DND-41 (cell line): ENCODE measurements around the gene CCDC6.

ENCODE experiments used
- ATAC-seq: fragments of 200-7000 bp; cut with Tn5 transposase; 3 replicates; pipeline ENCODE4 v1.9.1; 2021; ENCODE audit warnings: low read depth; ENCODE audit not compliant: insufficient read depth
- DNase-seq: peaks from one replicate; pipeline ENCODE4 v3.0.0-alpha.2; 2020
- H2AFZ ChIP-seq: 2 replicates; pipeline ENCODE4 v1.6.0; 2012; ENCODE audit warnings: low read depth, low read length
- H3K27ac ChIP-seq: 2 replicates; pipeline ENCODE4 v1.5.1; 2012; ENCODE audit warnings: low read length, inconsistent platforms
- H3K27me3 ChIP-seq: fragments of 200-600 bp; sonication (generic); 2 replicates; pipeline ENCODE4 v1.6.0; 2012; ENCODE audit warnings: low read length, mild to moderate bottlenecking, inconsistent platforms; ENCODE audit not compliant: insufficient read depth, poor library complexity
- H3K36me3 ChIP-seq: 2 replicates; pipeline ENCODE4 v1.5.1; 2012; ENCODE audit warnings: low read length, inconsistent platforms; ENCODE audit not compliant: insufficient read depth
- H3K4me1 ChIP-seq: 2 replicates; pipeline ENCODE4 v1.5.1; 2012; ENCODE audit warnings: mild to moderate bottlenecking, low read length; ENCODE audit not compliant: insufficient read depth
- H3K4me2 ChIP-seq: 2 replicates; pipeline ENCODE4 v1.6.0; 2012; ENCODE audit warnings: mild to moderate bottlenecking, moderate library complexity, low read length, inconsistent platforms; ENCODE audit not compliant: insufficient read depth
- H3K4me3 ChIP-seq, 2 experiments: fragments of 200-600 bp in 1 of 2; shearing (Covaris generic) in 1 of 2; 2 replicates each; pipeline ENCODE4 v1.5.1; 2012 to 2016; ENCODE audit warnings: inconsistent platforms in 2 of 2, low read length in 2 of 2, mild to moderate bottlenecking in 2 of 2, low read depth in 1 of 2, moderate library complexity in 1 of 2
- H3K79me2 ChIP-seq: 2 replicates; pipeline ENCODE4 v1.6.0; 2012; ENCODE audit warnings: low read length, inconsistent platforms; ENCODE audit not compliant: insufficient read depth
- H3K9ac ChIP-seq: 2 replicates; pipeline ENCODE4 v1.6.0; 2012; ENCODE audit warnings: low read depth, mild to moderate bottlenecking, inconsistent platforms, low read length, moderate library complexity
- H3K9me3 ChIP-seq: 2 replicates; pipeline ENCODE4 v1.5.1; 2012; ENCODE audit warnings: low read length, moderate library complexity, mild to moderate bottlenecking, inconsistent platforms; ENCODE audit not compliant: insufficient read depth, severe bottlenecking
- H4K20me1 ChIP-seq: 2 replicates; pipeline ENCODE4 v1.6.0; 2012; ENCODE audit warnings: low read length; ENCODE audit not compliant: insufficient read depth
- EZH2 ChIP-seq: IDR thresholded peaks from 3 replicates; pipeline ENCODE4 v1.6.1; 2012; ENCODE audit warnings: borderline replicate concordance, low read depth, mild to moderate bottlenecking, moderate library complexity, low read length, inconsistent platforms; ENCODE audit not compliant: severe bottlenecking
- TF ChIP-seq, protein P1 (sequence below): IDR thresholded peaks from 2 replicates; pipeline ENCODE4 v1.5.1; 2012; ENCODE audit warnings: borderline replicate concordance, low read length, moderate library complexity, mild to moderate bottlenecking; ENCODE audit not compliant: poor library complexity, severe bottlenecking; ENCODE audit errors: extremely low read depth

The CCDC6 gene

DNA sequence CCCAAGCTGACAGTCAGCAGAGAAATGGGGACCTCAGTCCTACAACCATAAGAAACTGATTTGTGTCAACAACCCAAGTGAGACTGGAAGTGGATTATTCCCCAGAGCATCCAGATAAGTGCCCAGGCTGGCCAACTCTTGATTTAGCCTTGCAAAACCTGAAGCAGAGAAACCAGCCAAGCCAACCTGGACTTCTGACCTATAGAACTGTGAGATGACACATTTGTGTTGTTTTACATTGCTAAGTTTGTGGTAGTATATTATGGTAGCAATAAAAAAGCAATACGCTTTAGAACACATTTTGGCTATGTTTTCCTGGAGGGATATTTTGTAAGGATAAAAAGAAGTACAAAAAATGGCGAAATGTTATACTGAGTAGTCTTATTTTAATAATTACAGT lies 19.7 kb upstream of the CCDC6 start:
- Histone ChIP-seq H3K4me2 (no peak overlapping the region), H3K4me3 (no peak overlapping the region), H3K27ac (no peak overlapping the region), H3K9ac (no peak overlapping the region), H3K36me3 (no peaks in the 10 kb centered on the region), H3K4me1 (no peaks in the 10 kb centered on the region), H3K9me3 (no peaks in the 10 kb centered on the region), H3K27me3 (no peaks in the 10 kb centered on the region), H2AFZ (no peak overlapping the region), H4K20me1 (no peaks in the 10 kb centered on the region), H3K79me2 (no peaks in the 10 kb centered on the region)
- ATAC-seq, result no peak
- no peak for DNase-seq
- no peak for TF ChIP-seq EZH2
- TF ChIP-seq, protein P1, sequence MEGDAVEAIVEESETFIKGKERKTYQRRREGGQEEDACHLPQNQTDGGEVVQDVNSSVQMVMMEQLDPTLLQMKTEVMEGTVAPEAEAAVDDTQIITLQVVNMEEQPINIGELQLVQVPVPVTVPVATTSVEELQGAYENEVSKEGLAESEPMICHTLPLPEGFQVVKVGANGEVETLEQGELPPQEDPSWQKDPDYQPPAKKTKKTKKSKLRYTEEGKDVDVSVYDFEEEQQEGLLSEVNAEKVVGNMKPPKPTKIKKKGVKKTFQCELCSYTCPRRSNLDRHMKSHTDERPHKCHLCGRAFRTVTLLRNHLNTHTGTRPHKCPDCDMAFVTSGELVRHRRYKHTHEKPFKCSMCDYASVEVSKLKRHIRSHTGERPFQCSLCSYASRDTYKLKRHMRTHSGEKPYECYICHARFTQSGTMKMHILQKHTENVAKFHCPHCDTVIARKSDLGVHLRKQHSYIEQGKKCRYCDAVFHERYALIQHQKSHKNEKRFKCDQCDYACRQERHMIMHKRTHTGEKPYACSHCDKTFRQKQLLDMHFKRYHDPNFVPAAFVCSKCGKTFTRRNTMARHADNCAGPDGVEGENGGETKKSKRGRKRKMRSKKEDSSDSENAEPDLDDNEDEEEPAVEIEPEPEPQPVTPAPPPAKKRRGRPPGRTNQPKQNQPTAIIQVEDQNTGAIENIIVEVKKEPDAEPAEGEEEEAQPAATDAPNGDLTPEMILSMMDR, result no peak

DNA sequence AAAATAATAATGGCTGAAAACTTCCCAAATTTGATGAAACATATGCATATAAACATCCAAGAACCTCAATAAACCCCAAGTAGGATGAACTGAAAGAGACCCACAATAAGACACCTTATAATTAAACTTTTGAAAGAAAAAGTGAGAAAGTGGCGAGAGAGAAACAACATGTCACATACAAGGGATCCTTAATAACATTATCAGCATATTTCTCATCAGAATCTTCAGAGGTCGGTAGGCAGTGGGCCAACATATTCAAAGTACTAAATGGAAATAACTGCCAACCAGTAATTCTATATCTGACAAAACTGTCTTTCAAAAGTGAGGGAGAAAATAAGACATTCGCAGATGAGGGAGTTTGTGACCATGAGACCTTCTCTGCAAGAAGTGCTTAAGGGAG lies 16.6 kb upstream of the CCDC6 start:
- TF ChIP-seq EZH2, result no peak
- TF ChIP-seq, protein P1, result no peak
- H3K4me3 ChIP-seq, result no peak overlapping the region
- no peaks in the 10 kb centered on the region for H3K4me1 ChIP-seq
- no peaks in the 10 kb centered on the region for H3K79me2 ChIP-seq
- H2AFZ ChIP-seq, result no peak overlapping the region
- H4K20me1 ChIP-seq, result no peaks in the 10 kb centered on the region
- no peak overlapping the region for H3K4me2 ChIP-seq
- H3K36me3 ChIP-seq, result no peaks in the 10 kb centered on the region
- DNase-seq (no peak), ATAC-seq (no peak)
- H3K9me3 ChIP-seq, result no peaks in the 10 kb centered on the region
- no peak overlapping the region for H3K9ac ChIP-seq
- no peaks in the 10 kb centered on the region for H3K27me3 ChIP-seq
- H3K27ac ChIP-seq, result no peak overlapping the region

DNA sequence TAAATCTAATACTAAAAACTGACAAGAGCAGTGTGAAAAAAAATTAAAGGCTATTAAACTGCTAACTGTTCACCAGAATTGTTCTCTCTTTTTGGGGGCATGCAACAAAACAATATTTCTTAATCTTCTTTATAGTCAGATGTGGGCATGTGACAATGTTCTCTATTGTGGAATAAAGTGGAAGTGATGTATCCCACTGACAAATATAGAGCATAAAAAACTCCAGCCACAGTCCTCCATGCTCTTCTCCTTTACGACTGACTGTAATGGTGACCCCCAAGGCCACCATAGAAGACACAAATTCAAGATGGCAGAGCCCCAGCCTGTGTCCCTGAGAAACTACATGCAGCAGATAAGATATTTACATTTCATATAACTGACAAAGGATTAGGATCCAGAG lies 11.6 kb upstream of the CCDC6 start:
- Histone ChIP-seq H3K4me1 (no peaks in the 10 kb centered on the region), H3K27ac (no peak overlapping the region), H3K4me2 (no peak overlapping the region), H2AFZ (no peak overlapping the region), H3K36me3 (no peaks in the 10 kb centered on the region), H3K4me3 (no peak overlapping the region), H3K27me3 (no peaks in the 10 kb centered on the region), H3K79me2 (no peaks in the 10 kb centered on the region), H3K9me3 (peaks cover 5% of the 10 kb centered on the region), H3K9ac (no peak overlapping the region), H4K20me1 (no peaks in the 10 kb centered on the region)
- no peak for ATAC-seq
- no peak for TF ChIP-seq EZH2
- TF ChIP-seq, protein P1, result no peak
- no peak for DNase-seq
